Natural killer cell (primary cell): ENCODE data around the gene ARID4B. TPM values are rescaled to one million over a fixed set of nuclear protein-coding genes. Genes with fewer than 3 reads are reported as not detected.

Source experiments
- ATAC-seq, 3 donors: fragments of 150-1000 bp in 2 of 3; fragments of 200-7000 bp in 1 of 3; cut with Tn5 transposase; 1 replicate in 1 of 3; 2 replicates in 2 of 3; pipeline ENCODE4 v1.10.0; 2021; ENCODE audit warnings: mild to moderate bottlenecking in 2 of 3, moderate library complexity in 2 of 3
- DNase-seq, 2 donors: peaks; one replicate each; pipeline versions ENCODE4 v3.0.0 to v3.0.0-alpha.2; 2013 to 2021; ENCODE audit warnings: mixed read lengths in 1 of 2
- H3K27ac ChIP-seq: one replicate; pipeline ENCODE4 v1.5.1; 2013; ENCODE audit warnings: mild to moderate bottlenecking, low read length
- H3K27me3 ChIP-seq: one replicate; pipeline ENCODE4 v1.6.1; 2013; ENCODE audit warnings: low read length; ENCODE audit not compliant: control insufficient read depth, insufficient read depth
- H3K36me3 ChIP-seq: one replicate; pipeline ENCODE4 v1.6.1; 2013; ENCODE audit warnings: low read length; ENCODE audit not compliant: control insufficient read depth, insufficient read depth
- H3K4me1 ChIP-seq: one replicate; pipeline ENCODE4 v1.6.1; 2013; ENCODE audit warnings: low read length; ENCODE audit not compliant: control insufficient read depth, insufficient read depth
- H3K4me3 ChIP-seq: one replicate; pipeline ENCODE4 v1.5.1; 2013; ENCODE audit warnings: low read length
- H3K9me3 ChIP-seq: one replicate; pipeline ENCODE4 v1.6.1; 2013; ENCODE audit warnings: low read length; ENCODE audit not compliant: control insufficient read depth, insufficient read depth
- H3K27ac Mint-ChIP-seq, 2 donors: one replicate each; pipeline ENCODE4 v1.8.0; 2022; ENCODE audit warnings: mild to moderate bottlenecking in 2 of 2, mixed read lengths in 2 of 2, moderate library complexity in 1 of 2
- H3K27me3 Mint-ChIP-seq, 2 donors: one replicate each; pipeline ENCODE4 v1.8.0; 2022; ENCODE audit warnings: low read depth in 2 of 2, mixed read lengths in 2 of 2
- H3K36me3 Mint-ChIP-seq: one replicate; pipeline ENCODE4 v1.8.0; 2022; ENCODE audit warnings: mixed read lengths
- H3K4me1 Mint-ChIP-seq, 2 donors: one replicate each; pipeline ENCODE4 v1.8.0; 2022; ENCODE audit warnings: mixed read lengths in 2 of 2
- H3K4me3 Mint-ChIP-seq: one replicate; pipeline ENCODE4 v1.8.0; 2022; ENCODE audit warnings: mild to moderate bottlenecking, moderate library complexity, mixed read lengths
- H3K9me3 Mint-ChIP-seq, 2 donors: one replicate each; pipeline ENCODE4 v1.8.0; 2022; ENCODE audit warnings: mixed read lengths in 2 of 2
- WGBS: methylation state at CpG from one replicate; pipeline ENCODE4 v1.1.7; 2013; ENCODE audit warnings: missing lambda C conversion rate; ENCODE audit not compliant: insufficient coverage; 5-methylcytosine and 5-hydroxymethylcytosine counted together
- intact Hi-C: fragments of 100-400 bp; cut with micrococcal nuclease; formaldehyde crosslinking; loops from one replicate; pipeline ENCODE4 v1.14.2; 2022
- total RNA-seq, 4 donors: library from RNA; stranded (reverse); fragments of 120-200 nt in 1 of 4; gene quantifications; one replicate each; pipeline versions ENCODE4 v1.2.3 to v1.2.4, GENCODE V29; 2013 to 2022
- TF ChIP-seq, protein P1 (sequence below): fragments of 200-600 bp; IDR thresholded peaks from one replicate; pipeline ENCODE4 v1.8.0; 2022; ENCODE audit warnings: antibody characterized with exemption

ARID4B gene
- total RNA-seq, 3 donors from 2014 or later (not counting 1 experiment from before 2014, with no cell fraction given): 161 to 189 (median 178) TPM

DNA sequence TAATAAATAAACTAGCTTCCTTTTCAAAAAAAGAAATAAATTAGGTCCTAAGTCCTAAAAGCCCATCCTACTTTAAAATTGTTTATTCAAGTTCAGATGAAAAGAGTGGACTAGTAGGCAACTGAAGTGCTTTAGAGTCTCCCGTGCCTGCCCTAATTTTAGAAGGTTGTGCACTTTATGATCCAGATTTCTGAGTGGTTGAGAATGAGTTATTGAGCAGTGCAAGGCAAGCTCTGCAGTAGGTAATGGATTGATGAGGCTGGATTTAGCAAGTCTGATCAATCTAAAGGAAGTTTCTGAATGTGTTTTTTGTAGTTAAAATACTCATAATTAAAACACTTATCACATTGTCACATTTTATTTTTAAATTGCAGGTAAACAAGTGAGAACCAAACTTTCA, 13.4 kb upstream of the ARID4B start:
- Histone ChIP-seq H3K27me3 (no peaks in the 10 kb centered on the region), H3K27ac (no peak overlapping the region), H3K9me3 (no peaks in the 10 kb centered on the region), H3K4me1 (no peaks in the 10 kb centered on the region), H3K4me3 (no peak overlapping the region), H3K36me3 (peaks cover 24% of the 10 kb centered on the region)
- Mint-ChIP-seq H3K36me3 (peaks cover 12% of the 10 kb centered on the region), H3K4me1 (peaks cover 8 to 9% of the 10 kb centered on the region in 2 donors), H3K27ac (no peak overlapping the region), H3K27me3 (no peaks in the 10 kb centered on the region), H3K4me3 (no peak overlapping the region), H3K9me3 (no peaks in the 10 kb centered on the region)
- TF ChIP-seq, protein P1, sequence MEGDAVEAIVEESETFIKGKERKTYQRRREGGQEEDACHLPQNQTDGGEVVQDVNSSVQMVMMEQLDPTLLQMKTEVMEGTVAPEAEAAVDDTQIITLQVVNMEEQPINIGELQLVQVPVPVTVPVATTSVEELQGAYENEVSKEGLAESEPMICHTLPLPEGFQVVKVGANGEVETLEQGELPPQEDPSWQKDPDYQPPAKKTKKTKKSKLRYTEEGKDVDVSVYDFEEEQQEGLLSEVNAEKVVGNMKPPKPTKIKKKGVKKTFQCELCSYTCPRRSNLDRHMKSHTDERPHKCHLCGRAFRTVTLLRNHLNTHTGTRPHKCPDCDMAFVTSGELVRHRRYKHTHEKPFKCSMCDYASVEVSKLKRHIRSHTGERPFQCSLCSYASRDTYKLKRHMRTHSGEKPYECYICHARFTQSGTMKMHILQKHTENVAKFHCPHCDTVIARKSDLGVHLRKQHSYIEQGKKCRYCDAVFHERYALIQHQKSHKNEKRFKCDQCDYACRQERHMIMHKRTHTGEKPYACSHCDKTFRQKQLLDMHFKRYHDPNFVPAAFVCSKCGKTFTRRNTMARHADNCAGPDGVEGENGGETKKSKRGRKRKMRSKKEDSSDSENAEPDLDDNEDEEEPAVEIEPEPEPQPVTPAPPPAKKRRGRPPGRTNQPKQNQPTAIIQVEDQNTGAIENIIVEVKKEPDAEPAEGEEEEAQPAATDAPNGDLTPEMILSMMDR: no peak
- intact Hi-C loops: no loop called here
- DNase-seq: no peak
- WGBS: 96% methylated on average over 1 of the region's 1 CpG
- no peak for ATAC-seq

DNA sequence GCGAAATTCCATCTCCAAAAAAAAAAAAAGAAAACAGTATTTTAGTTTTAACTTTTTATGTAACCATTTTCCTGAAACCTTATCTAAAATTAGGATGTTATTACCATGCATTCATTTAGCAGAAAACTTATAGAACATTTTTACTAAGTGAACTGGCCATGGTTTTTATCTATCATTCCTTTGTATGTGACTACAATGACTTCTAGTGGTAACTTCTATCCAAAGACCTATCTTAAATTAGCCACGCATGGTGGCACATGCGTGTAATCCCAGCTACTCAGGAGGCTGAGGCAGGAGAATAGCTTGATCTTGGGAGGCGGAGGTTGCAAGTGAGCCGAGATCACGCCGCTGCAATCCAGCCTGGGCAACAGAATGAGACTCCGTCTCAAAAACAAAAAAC, 11.8 kb upstream of the ARID4B start:
- Mint-ChIP-seq H3K4me1 (peaks cover 8 to 9% of the 10 kb centered on the region in 2 donors), H3K27ac (peak overlapping the region in 1 of 2 donors; percentile 43), H3K9me3 (no peaks in the 10 kb centered on the region), H3K27me3 (no peaks in the 10 kb centered on the region), H3K36me3 (peaks cover 12% of the 10 kb centered on the region), H3K4me3 (no peak overlapping the region)
- intact Hi-C loops: no loop called here
- H3K27ac ChIP-seq: no peak overlapping the region
- H3K4me1 ChIP-seq: no peaks in the 10 kb centered on the region
- H3K4me3 ChIP-seq: no peak overlapping the region
- TF ChIP-seq, protein P1: no peak
- DNase-seq: no peak
- H3K27me3 ChIP-seq: no peaks in the 10 kb centered on the region
- ATAC-seq: no peak
- peaks cover 31% of the 10 kb centered on the region for H3K36me3 ChIP-seq
- H3K9me3 ChIP-seq: no peaks in the 10 kb centered on the region
- WGBS: 77% methylated on average over 7 of the region's 8 CpGs

DNA sequence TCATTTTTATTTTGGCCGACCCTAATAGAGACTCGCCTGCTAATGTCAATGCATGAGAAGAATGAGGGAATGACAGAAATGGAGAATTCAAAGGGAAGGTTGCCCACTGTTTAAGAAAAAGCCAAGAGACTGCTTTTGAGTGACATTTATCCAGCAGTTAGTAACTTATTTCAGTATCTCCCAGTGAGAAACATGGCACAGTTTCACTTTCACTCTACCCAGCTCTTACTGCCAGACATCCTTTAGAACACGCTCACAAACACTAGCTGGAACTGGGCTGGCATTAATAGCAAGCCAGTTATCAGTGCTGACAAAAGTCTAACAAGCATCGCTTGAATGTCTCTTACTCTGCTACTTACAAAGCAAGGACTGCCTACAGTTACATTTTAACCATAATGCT, 8.9 kb upstream of the ARID4B start:
- H3K4me3 Mint-ChIP-seq: peak overlapping the region; percentile 78
- intact Hi-C loops: loop anchor here (2.0 kb wide), 1 partner anchor 30 kb away; the partner anchor contains the start of gene TBCE
- no peaks in the 10 kb centered on the region for H3K36me3 Mint-ChIP-seq
- no peaks in the 10 kb centered on the region for H3K9me3 Mint-ChIP-seq
- no peak overlapping the region for H3K4me3 ChIP-seq
- ATAC-seq: peak; percentile 93 to 98 (median 97)
- no peaks in the 10 kb centered on the region for H3K4me1 ChIP-seq
- H3K36me3 ChIP-seq: peaks cover 19% of the 10 kb centered on the region
- H3K27me3 Mint-ChIP-seq: no peaks in the 10 kb centered on the region
- 46% methylated on average over 4 of the region's 4 CpGs for WGBS
- peak overlapping the region; percentile 73 for H3K27ac ChIP-seq
- no peaks in the 10 kb centered on the region for H3K9me3 ChIP-seq
- TF ChIP-seq, protein P1: no peak
- H3K27me3 ChIP-seq: no peaks in the 10 kb centered on the region
- peak overlapping the region; percentile 88 to 93 for H3K27ac Mint-ChIP-seq
- H3K4me1 Mint-ChIP-seq: peaks cover 13 to 14% of the 10 kb centered on the region in 2 donors
- DNase-seq: peak in 1 of 2 donors; percentile 75

DNA sequence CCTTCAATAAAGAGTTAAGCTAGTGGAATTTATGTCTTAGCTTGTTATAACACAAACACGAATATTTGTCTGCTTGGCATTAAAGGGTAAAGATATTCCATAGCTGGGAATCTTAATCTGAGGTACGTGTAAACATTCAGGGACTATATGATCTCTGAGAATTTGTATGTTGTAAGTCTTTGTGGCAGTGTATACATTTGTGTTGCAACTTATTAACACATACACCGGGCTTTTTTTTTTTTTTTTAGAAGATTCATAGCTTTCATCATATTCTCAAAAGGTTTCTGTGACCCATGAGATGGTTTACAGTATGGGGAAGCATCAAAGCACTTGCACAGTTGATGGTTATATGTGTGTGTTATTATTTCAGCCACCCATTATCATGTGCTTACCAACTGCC, 3.4 kb upstream of the ARID4B start:
- Histone ChIP-seq H3K27me3 (no peaks in the 10 kb centered on the region), H3K27ac (no peak overlapping the region), H3K4me1 (peaks cover 15% of the 10 kb centered on the region), H3K4me3 (no peak overlapping the region), H3K9me3 (no peaks in the 10 kb centered on the region), H3K36me3 (peaks cover 9% of the 10 kb centered on the region)
- 93% methylated on average over 2 of the region's 3 CpGs for WGBS
- Mint-ChIP-seq H3K36me3 (no peaks in the 10 kb centered on the region), H3K9me3 (no peaks in the 10 kb centered on the region), H3K27me3 (no peaks in the 10 kb centered on the region), H3K4me1 (peaks cover 24 to 28% of the 10 kb centered on the region in 2 donors), H3K4me3 (no peak overlapping the region), H3K27ac (no peak overlapping the region)
- TF ChIP-seq, protein P1: no peak
- ATAC-seq (no peak), DNase-seq (no peak)
- intact Hi-C loops: no loop called here
